Measurements from ENCODE around the gene ENAM.
"Not testable (repeated sequence)": the region's sequence is repeated elsewhere in the genome, so short reads cannot be mapped to it uniquely, and the experiment has no call there.

Gene ENAM

DNA sequence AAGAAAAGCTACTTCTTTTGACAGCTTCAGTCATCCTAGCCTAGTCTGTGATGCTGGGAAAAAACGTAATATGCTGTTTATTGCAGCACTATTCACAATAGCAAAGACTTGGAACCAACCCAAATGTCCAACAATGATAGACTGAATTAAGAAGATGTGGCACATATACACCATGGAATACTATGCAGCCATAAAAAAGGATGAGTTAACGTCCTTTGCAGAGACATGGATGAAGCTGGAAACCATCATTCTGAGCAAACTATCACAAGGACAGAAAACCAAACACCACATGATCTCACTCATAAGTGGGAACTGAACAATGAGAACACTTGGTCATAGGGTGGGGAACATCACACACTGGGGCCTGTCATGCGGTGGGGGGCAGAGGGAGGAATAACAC lies 53.6 kb downstream of the ENAM start:
- not testable (repeated sequence) for DNase-seq

DNA sequence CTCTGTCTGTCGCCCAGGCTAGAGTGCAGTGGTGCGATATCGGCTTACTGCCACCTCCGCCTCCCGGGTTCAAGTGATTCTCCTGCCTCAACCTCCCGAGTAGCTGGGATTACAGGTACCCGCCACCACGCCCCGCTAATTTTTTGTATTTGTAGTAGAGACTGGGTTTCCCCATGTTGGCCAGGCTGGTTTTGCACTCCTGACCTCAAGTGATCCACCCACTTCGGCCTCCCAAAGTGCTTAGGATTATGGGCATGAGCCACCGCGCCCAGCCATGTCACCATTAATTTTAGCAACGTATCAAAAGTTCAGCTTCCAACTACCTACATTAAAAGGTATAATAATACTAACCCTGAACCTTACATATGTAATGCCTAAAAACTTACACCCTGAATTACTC lies 58.8 kb downstream of the ENAM start:
- peak in 1 of 2 donors; percentile 41 for DNase-seq

DNA sequence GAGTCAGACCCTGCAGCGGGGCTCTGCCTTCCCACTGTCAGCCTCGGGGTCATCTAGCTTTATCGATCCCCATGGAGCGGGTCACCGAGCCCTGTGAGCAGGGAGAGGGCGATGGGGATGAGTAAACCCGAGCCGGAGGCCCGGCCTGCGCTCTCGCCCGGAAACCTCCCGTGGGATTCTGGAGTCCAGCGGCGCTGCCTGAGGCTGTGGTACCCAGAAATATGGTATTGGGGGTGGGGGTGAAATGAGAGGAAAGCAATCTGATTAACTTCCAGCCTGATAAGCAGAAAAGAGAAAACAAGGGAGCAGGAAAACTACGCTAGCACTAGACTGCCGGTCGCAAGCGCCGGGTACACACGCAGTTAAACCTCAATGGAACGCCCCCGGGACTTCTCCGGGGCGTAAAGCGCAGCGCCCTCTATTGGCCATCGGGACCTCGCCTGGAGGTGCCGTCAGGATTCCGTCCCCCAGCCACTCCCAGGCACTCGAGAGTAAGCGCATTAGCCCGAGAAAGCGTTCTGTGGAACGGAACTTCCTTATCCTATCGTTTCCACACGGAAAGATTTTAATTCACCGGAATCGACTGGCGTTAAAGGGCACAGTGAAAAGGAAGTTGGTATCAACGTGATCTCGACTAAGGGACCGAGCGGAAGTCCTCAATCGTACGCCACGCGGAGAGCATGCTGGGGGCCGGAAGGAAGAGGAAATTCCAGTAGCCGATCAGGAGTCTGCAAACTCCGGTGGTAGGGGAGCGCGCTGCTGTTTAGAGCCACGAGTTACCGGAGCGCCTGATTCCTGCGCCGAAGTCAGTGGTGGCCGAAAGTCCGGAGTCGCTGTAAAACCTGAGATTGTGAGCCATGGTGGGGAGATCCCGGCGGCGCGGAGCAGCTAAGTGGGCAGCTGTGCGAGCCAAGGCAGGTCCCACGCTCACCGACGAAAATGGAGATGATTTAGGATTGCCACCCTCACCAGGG lies 59.6 kb downstream of the ENAM start, which contains the start of gene UTP3:
Gene UTP3 (plus strand): TSS at position 712 of the 974 bp plus-strand sequence. CDS start 146 bp downstream, at position 858.
- peak; percentile 90 to 94 for DNase-seq

DNA sequence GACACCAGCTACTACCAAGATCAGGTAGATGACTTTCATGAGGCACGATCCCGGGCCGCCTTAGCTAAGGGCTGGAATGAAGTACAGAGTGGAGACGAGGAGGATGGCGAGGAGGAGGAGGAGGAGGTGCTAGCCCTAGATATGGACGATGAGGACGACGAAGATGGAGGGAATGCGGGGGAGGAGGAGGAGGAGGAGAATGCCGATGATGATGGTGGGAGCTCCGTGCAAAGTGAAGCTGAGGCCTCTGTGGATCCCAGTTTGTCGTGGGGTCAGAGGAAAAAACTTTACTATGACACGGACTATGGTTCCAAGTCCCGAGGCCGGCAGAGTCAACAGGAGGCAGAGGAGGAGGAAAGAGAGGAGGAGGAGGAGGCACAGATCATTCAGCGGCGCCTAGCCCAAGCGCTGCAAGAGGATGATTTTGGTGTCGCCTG lies 60.3 kb downstream of the ENAM start:
- DNase-seq = peak in 1 of 2 donors; percentile 16

DNA sequence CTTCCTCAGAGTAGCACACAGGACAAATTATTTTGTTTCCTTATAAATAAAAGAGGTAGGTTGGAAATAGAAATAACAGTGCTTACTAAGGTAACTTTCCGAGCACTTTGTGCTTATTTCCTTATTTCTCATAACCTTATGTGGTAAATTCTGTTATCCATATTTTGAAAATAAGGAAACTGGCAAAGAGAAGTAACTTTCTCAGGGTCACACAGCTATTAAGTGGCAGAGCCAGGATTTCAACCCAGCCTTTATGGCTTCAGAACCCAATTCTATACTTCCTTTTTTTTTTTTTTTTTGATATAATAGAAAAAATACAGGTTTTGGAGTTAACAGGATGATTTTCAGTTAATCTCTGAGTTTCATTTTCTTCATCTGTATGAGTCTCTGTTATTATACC lies 63.1 kb downstream of the ENAM start:
- no peak for DNase-seq

DNA sequence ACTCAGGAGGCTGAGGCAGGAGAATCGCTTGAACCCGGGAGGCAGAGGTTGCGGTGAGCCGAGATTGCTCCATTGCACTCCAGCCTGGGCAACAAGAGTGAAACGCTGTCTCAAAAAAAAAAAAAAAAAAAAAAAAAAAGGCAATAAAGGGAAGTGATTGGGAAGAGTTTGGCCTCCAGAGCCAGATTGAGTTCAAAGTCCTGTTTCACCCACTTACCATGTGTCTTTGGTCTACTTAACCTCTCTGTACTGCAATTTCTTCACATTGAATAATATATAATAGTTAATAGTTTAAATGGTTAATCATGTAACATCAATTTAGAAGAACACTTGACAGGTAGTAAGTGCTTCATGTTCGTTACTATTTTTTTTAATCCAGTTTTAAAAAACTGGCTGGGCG lies 66.1 kb downstream of the ENAM start:
- not testable (repeated sequence) for DNase-seq
